Measurements from ENCODE around the gene HBP1. TPM values are rescaled to one million over a fixed set of nuclear protein-coding genes. Genes with fewer than 3 reads are reported as not detected.

Gene HBP1
- total and polyA plus RNA-seq, 2 experiments from 2014 or later = 55.1 to 66.0 TPM

GRCh38 chr7:107171496-107171895 is 2.7 kb downstream of the HBP1 start:
- Histone ChIP-seq H3K4me1 (ENCODE audit: low read depth) (peaks cover 27% of the 10 kb centered on the region), H3K36me3 (no peaks in the 10 kb centered on the region), H3K27ac (peak overlapping the region; percentile 22), H3K9me3 (ENCODE audit: low read depth) (no peaks in the 10 kb centered on the region), H3K27me3 (no peaks in the 10 kb centered on the region), H3K4me3 (no peak overlapping the region)
- no peak for DNase-seq (ENCODE audit: low read depth in 1 of 2, low spot score in 1 of 2)
- TF ChIP-seq CTCF (IDR thresholded peaks at IDR 0.05; ENCODE audit: low read depth, low read length) = no peak

GRCh38 chr7:107172276-107173032 is 3.7 kb downstream of the HBP1 start:
- TF ChIP-seq CTCF (IDR thresholded peaks at IDR 0.05; ENCODE audit: low read depth, low read length) = no peak
- no peaks in the 10 kb centered on the region for H3K27me3 ChIP-seq
- no peak for DNase-seq (ENCODE audit: low read depth in 1 of 2, low spot score in 1 of 2)
- H3K4me1 ChIP-seq (ENCODE audit: low read depth) = peaks cover 18% of the 10 kb centered on the region
- no peaks in the 10 kb centered on the region for H3K9me3 ChIP-seq (ENCODE audit: low read depth)
- H3K27ac ChIP-seq = no peak overlapping the region
- no peaks in the 10 kb centered on the region for H3K36me3 ChIP-seq
- H3K4me3 ChIP-seq = no peak overlapping the region

- no peak for DNase-seq (ENCODE audit: low read depth in 1 of 2, low spot score in 1 of 2)
- no peaks in the 10 kb centered on the region for H3K9me3 ChIP-seq (ENCODE audit: low read depth)
- no peaks in the 10 kb centered on the region for H3K36me3 ChIP-seq
- no peak overlapping the region for H3K27ac ChIP-seq
- H3K27me3 ChIP-seq = no peaks in the 10 kb centered on the region
- no peak overlapping the region for H3K4me3 ChIP-seq
- TF ChIP-seq CTCF (IDR thresholded peaks at IDR 0.05; ENCODE audit: low read depth, low read length) = no peak
- peaks cover 18% of the 10 kb centered on the region for H3K4me1 ChIP-seq (ENCODE audit: low read depth)
These were observed 4.4 kb downstream of the HBP1 start for GRCh38 chr7:107173191-107173590.

- no peak for DNase-seq (ENCODE audit: low read depth in 1 of 2, low spot score in 1 of 2)
- Histone ChIP-seq H3K4me3 (no peak overlapping the region), H3K27ac (peak overlapping the region; percentile 27), H3K9me3 (ENCODE audit: low read depth) (no peaks in the 10 kb centered on the region), H3K4me1 (ENCODE audit: low read depth) (peaks cover 18% of the 10 kb centered on the region), H3K27me3 (no peaks in the 10 kb centered on the region), H3K36me3 (no peaks in the 10 kb centered on the region)
- TF ChIP-seq CTCF (IDR thresholded peaks at IDR 0.05; ENCODE audit: low read depth, low read length) = no peak
These were observed 5.0 kb downstream of the HBP1 start for GRCh38 chr7:107173691-107174406.

- H3K9me3 ChIP-seq (ENCODE audit: low read depth) = no peaks in the 10 kb centered on the region
- peak overlapping the region; percentile 24 for H3K27ac ChIP-seq
- H3K4me1 ChIP-seq (ENCODE audit: low read depth) = peaks cover under 1% of the 10 kb centered on the region
- no peaks in the 10 kb centered on the region for H3K27me3 ChIP-seq
- H3K4me3 ChIP-seq = no peak overlapping the region
- DNase-seq (ENCODE audit: low read depth in 1 of 2, low spot score in 1 of 2) = peak in 1 of 2 donors; percentile 30
- TF ChIP-seq CTCF (IDR thresholded peaks at IDR 0.05; ENCODE audit: low read depth, low read length) = no peak
- H3K36me3 ChIP-seq = peaks cover 37% of the 10 kb centered on the region
These were observed 10.7 kb downstream of the HBP1 start for GRCh38 chr7:107179326-107180164.
